Erythroblast (primary cell): ENCODE data around the gene S100A9.

ENCODE experiments used
- GATA1 ChIP-seq: IDR thresholded peaks from 2 replicates; pipeline ENCODE4 v1.6.1; 2011; ENCODE audit warnings: low read depth, mild to moderate bottlenecking, control low read depth, low read length, moderate library complexity
- POLR2A ChIP-seq: IDR thresholded peaks from 2 replicates; pipeline ENCODE4 v1.6.1; 2011; ENCODE audit warnings: mild to moderate bottlenecking, low read length

DNA sequence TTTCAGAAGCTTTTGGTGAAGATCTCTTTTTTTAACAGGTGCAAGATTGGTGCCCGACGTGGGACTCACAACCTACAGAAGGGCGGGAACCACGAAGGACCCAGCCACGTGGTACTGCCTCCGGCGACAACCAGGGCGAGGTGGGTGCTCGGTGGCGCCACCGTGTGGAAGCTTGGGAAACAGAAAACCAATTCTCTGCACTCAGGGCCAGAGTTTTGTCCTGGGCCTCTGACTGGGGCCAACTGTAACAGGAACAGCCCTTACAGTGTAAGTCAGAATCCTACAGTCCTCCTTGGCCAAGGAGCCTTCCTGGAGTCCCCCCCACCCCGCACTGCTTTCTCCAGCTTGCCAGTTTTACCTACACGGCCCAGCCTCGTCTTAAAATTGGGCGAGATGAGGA lies 47.1 kb downstream of the S100A9 start:
- no peak for TF ChIP-seq POLR2A
- no peak for TF ChIP-seq GATA1
